T-helper 1 cell treated with Interleukin-12 subunit alpha and Interleukin-12 subunit beta and Interleukin-4 antibody, amounts not matched to agents 30 μg/mL and 1 μg/mL, for 36 hours (primary cell): ENCODE results near the gene CUL4A.

Source experiments
- H3K27ac Mint-ChIP-seq: one replicate; pipeline ENCODE4 v1.8.0; 2021; ENCODE audit warnings: mild to moderate bottlenecking, mixed read lengths
- H3K27me3 Mint-ChIP-seq: one replicate; pipeline ENCODE4 v1.8.0; 2021; ENCODE audit warnings: low read depth, mixed read lengths
- H3K36me3 Mint-ChIP-seq: one replicate; pipeline ENCODE4 v1.8.0; 2021; ENCODE audit warnings: low read depth, mixed read lengths
- H3K4me1 Mint-ChIP-seq: one replicate; pipeline ENCODE4 v1.8.0; 2021; ENCODE audit warnings: low read depth, mixed read lengths
- H3K4me3 Mint-ChIP-seq: one replicate; pipeline ENCODE4 v1.8.0; 2021; ENCODE audit warnings: mild to moderate bottlenecking, moderate library complexity, mixed read lengths
- H3K9me3 Mint-ChIP-seq: one replicate; pipeline ENCODE4 v1.8.0; 2021; ENCODE audit warnings: mixed read lengths

The CUL4A gene

DNA sequence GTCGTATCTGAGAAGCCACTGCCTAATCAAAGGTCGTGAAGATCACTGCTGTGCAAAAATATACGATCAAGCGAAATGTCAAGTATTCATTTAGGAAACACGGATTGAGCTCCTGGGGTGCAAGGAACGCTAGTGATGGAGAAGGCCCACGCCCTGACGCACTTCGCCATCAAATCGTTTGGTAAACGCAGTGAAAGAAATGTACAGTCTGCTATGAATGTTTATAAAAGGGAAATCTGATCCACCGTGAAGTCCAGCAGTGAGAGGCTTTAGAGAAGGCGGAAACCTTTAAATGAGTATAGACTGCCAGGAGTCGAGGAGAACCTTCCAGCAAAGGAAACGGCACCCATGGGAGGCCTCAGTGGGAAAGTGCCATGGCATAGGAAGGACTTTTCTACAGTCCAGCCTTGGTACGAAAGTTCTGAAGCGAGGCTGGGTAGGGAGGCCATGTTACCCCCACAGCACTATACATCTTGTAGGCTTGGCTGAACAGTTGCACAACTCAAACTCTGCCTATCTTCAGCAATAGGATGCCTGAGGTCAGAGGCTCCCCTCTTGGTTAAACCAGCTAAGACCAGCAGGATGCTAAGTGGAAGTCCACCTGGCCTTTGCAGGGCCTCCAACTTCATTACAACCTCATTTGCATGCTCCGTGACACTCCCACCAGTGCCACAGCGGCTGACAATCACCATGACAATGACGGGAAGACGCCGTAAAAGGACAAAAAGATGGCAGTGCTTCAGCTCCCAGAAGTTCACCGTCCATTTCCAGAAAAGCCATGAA is 21.3 kb upstream of the CUL4A start:
- Mint-ChIP-seq H3K36me3 (peaks cover 54% of the 10 kb centered on the region), H3K4me3 (no peak overlapping the region), H3K27me3 (no peaks in the 10 kb centered on the region), H3K4me1 (peaks cover 37% of the 10 kb centered on the region), H3K27ac (no peak overlapping the region), H3K9me3 (no peaks in the 10 kb centered on the region)

DNA sequence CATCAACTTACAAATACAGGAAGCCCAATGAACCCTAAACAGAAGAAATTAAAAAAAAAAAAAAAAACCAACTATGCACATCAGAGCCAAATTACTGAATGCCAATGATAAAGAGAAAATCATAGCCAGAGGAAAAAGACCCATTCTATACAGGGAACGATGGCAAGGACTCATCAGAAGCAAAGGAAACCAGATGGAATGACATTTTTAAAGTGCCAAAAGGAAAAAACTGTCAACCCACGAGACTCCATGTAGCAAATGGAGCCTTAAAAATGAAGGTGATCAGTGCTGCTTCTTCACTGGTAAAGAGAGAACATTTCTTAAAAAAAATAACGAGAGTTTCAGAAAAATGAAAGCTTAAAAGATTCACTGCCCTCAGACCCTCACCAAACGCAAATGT is 19.2 kb upstream of the CUL4A start:
- H3K36me3 Mint-ChIP-seq, result peaks cover 56% of the 10 kb centered on the region
- no peaks in the 10 kb centered on the region for H3K9me3 Mint-ChIP-seq
- no peak overlapping the region for H3K4me3 Mint-ChIP-seq

DNA sequence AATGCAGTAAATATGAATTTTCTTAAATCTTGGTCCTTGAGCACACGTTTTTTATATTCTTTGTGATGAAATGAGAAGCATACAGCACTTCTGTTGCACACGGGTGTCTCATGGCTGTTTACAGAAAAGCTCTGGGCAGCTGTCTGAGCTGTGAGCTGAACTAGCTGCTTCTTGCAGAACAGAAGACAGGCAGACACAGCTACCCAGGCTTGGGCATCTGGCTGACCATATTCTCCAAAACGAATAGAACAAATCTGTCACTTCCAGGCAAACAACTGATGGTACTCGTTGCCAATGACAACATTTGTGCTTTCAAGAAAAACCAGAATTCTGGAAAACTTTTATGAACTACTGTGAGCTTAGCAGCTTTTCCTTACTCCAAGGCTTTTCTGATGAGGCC is 17.1 kb upstream of the CUL4A start:
- no peak overlapping the region for H3K4me3 Mint-ChIP-seq
- peaks cover 15% of the 10 kb centered on the region for H3K4me1 Mint-ChIP-seq
- no peaks in the 10 kb centered on the region for H3K9me3 Mint-ChIP-seq
- peaks cover 62% of the 10 kb centered on the region for H3K36me3 Mint-ChIP-seq
- H3K27me3 Mint-ChIP-seq, result no peaks in the 10 kb centered on the region
- H3K27ac Mint-ChIP-seq, result no peak overlapping the region

More for the DNA sequence above, 19.2 kb upstream of the CUL4A start:
- no peaks in the 10 kb centered on the region for H3K27me3 Mint-ChIP-seq
- H3K27ac Mint-ChIP-seq, result no peak overlapping the region
- peaks cover 29% of the 10 kb centered on the region for H3K4me1 Mint-ChIP-seq

DNA sequence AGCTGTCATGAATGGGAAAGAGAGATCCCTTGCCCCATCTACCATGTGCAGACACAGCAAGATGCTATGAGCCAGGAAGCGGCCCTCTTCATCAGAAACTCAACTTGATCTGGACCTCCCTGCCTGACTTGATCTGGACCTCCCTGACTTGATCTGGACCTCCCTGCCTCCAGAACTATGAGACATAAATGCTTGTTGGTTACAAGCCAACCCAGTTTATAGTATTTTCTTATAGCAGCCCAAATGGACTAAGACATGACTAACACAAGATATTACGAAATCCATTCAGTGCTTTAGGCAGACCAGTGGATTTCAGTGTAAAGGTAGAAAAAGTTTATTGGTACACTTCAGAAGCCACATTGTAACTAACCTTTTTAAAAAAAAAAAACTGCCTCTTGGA is 16.5 kb upstream of the CUL4A start:
- Mint-ChIP-seq H3K36me3 (peaks cover 60% of the 10 kb centered on the region), H3K27me3 (no peaks in the 10 kb centered on the region), H3K9me3 (no peaks in the 10 kb centered on the region), H3K4me1 (peaks cover 10% of the 10 kb centered on the region), H3K4me3 (no peak overlapping the region), H3K27ac (no peak overlapping the region)

DNA sequence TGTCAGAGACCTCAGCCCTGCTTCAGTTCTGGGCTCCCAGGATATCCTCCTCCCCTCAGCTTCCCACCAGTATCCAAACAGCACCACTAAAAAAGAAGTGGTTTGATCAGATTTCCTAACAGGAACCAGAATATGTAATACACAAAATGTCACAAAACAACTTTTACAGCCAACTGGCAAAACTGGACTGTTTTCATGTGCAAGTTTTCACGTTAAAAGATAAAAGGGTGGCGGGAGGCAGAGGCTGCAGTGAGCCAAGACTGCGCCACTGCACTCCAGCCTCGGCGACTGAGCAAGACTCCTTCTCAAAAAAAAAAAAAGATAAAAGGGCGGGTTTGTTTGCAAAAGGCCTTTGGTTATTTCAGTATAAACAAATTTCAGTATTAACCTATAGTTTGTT is 14.1 kb upstream of the CUL4A start:
- Mint-ChIP-seq H3K9me3 (no peaks in the 10 kb centered on the region), H3K27me3 (no peaks in the 10 kb centered on the region), H3K4me3 (no peak overlapping the region), H3K27ac (no peak overlapping the region), H3K36me3 (peaks cover 50% of the 10 kb centered on the region), H3K4me1 (peaks cover 1% of the 10 kb centered on the region)

DNA sequence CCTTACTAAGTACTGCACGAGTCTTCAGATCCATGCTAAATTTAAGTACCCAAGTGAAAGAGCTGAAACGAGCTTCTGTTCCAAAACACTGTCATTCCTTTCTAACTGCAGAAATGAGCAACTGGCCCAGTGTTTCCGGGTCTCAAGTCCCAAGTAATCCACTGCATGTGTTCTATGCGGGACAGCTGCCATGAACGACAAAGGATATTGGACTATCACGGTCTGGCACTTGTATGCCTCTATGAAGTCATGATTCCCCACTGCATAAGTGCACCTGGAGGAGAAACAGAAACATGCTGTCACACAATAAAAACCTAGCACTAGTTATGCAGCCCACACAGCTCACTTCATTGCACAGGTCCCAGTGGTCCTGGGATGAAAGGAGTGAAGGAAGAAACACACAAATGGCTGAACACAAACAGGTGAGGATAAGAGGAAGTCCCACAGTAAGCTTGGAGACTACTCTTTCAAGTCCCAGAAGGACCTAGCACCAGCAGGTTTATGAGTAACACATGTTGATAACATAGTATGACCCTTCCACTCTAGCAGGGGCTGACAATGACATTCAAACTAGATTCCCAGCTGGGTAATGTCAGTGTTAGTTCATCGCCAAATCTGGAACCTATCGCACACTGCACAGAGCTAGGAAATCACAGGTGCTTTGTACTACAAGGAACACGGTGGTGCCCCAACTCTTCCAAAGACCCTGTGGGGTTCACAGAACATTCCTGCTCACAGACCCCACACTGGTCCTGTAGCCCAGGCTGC is 12.3 kb upstream of the CUL4A start:
- Mint-ChIP-seq H3K4me3 (no peak overlapping the region), H3K36me3 (peaks cover 48% of the 10 kb centered on the region)

DNA sequence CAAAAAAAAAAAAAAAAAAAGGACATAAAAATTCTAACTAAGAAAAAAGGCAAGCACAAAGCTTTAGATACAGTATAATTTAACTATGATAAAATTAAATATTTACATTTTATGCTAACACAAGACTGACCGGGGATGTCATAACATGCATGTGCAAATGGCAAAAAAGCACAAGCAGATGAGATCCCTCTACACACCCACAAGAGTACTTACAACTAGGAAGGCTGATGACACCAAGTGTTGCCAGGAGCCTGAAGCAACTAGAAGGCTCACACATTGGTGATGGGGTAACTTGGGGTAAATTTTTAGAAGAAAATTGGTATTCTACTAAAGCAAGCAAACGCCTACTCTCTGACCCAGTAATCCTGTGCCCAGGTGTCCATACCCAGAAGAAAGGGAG is 7.6 kb upstream of the CUL4A start:
- Mint-ChIP-seq H3K4me3 (no peak overlapping the region), H3K4me1 (peaks cover 34% of the 10 kb centered on the region), H3K36me3 (peaks cover 36% of the 10 kb centered on the region), H3K27me3 (no peaks in the 10 kb centered on the region), H3K9me3 (no peaks in the 10 kb centered on the region), H3K27ac (no peak overlapping the region)

More for the DNA sequence above, 12.3 kb upstream of the CUL4A start:
- Mint-ChIP-seq H3K4me1 (peaks cover 5% of the 10 kb centered on the region), H3K27ac (no peak overlapping the region), H3K27me3 (no peaks in the 10 kb centered on the region), H3K9me3 (no peaks in the 10 kb centered on the region)

DNA sequence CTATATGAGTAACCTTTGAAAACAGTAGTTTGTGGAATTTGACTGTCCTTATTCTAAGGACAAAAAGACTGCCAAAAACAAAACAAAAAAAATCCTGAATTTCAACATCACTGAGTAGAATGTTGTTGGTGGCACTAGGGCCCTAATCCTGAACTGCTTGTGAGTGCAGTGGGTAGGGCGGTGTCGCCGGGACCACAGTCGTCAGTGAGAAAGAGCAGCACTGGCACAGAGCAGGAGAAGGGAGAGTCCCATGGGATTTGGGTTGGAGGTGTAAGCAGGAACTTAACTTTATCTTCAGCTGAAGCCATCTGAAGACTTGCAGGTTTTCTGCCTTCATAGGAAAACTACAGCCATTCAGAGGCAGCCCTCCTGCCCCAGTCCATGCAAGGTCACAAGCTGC is 6.5 kb upstream of the CUL4A start:
- H3K4me1 Mint-ChIP-seq, result peaks cover 42% of the 10 kb centered on the region
- no peak overlapping the region for H3K4me3 Mint-ChIP-seq
- H3K27me3 Mint-ChIP-seq, result no peaks in the 10 kb centered on the region

DNA sequence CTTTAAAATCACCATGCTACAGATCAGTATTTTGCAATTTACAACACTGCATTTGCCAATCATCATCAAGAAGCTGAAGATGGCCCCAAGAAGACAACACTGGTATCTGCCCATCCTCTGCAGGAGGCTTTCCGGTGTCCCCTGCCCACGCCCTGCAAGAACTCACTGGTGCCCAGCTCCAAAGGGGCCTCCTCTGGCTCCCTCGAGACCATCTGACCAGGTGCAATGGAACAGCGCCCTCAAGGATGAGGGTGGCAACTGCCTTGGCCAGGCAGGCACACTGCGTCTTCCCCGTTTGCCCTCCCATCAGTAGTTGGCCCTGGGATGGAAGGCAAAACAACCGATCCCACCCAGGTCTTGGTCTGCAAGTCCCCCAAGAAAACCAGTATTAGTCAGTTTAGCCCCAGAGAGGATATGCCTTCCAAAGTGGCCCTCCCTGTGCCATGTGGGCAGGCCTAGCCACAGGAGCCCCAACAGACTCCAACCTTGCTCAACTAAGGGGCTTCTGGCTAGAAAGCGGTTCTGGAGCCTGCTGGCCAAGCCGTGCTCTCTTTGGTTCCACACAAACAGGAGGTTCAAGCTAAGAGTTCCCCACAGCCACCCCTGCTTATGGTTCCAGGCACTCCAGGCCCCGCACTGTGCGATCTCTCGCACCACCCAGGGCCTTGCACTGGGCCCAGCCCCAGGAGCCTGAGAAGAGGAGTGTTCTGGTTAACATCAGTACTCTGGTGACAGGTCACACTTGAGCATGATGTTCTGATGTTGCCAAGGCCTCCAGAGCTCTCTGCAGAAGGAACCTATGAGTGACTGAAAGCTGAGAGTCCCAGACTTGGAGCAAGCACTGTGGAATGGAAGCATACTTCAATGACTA is 5.7 kb upstream of the CUL4A start:
- H3K4me1 Mint-ChIP-seq, result peaks cover 40% of the 10 kb centered on the region
- H3K27me3 Mint-ChIP-seq, result no peaks in the 10 kb centered on the region
- no peaks in the 10 kb centered on the region for H3K9me3 Mint-ChIP-seq
- peaks cover 35% of the 10 kb centered on the region for H3K36me3 Mint-ChIP-seq
- H3K27ac Mint-ChIP-seq, result no peak overlapping the region
- no peak overlapping the region for H3K4me3 Mint-ChIP-seq

More for the DNA sequence above, 6.5 kb upstream of the CUL4A start:
- H3K36me3 Mint-ChIP-seq, result peaks cover 36% of the 10 kb centered on the region
- peak overlapping the region; percentile 37 for H3K27ac Mint-ChIP-seq
- H3K9me3 Mint-ChIP-seq, result no peaks in the 10 kb centered on the region

DNA sequence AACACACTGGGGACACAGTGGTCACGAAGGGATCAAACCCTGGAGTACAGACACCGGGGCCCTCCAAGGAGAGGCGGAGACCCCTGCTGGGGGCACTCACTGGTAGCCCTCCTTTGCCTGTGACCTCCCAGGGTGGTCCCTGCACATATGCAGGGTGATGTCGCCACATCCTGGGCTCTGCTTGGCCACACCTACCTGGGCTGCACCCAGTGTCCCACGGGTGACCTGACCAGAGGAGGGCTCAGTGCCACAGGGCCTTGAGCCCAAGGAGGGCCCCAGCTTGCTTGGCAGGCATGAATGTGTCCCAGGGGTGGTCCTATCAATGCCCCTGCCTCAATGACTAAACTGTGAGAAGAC is 5.1 kb upstream of the CUL4A start:
- Mint-ChIP-seq H3K36me3 (peaks cover 30% of the 10 kb centered on the region), H3K4me1 (peaks cover 40% of the 10 kb centered on the region), H3K4me3 (no peak overlapping the region), H3K9me3 (no peaks in the 10 kb centered on the region), H3K27ac (no peak overlapping the region), H3K27me3 (no peaks in the 10 kb centered on the region)

DNA sequence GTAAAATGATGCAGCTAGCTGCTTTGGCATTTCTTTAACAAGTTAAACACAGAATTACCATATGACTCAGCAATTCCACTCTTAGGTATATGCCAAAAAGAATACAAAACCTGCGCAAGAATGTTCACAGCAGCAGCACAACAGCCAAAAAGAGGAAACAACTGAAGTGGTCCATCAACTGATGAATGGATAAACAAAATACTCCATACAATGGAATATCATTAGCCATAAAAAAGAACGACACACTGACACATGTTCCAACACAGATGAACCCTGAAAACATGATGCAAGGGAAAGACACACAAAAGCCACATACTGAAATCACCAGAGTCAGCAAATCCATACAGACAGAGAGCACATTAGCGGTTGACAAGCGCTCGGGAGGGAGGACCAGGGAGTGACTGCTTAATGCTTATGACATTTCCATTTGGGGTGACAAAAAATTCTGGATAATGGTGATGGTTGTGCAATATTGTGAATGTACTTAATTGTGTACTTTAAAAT is 3.9 kb upstream of the CUL4A start:
- H3K4me3 Mint-ChIP-seq, result peak overlapping the region; percentile 11
- H3K27ac Mint-ChIP-seq, result peak overlapping the region; percentile 23
- no peaks in the 10 kb centered on the region for H3K9me3 Mint-ChIP-seq
- peaks cover 42% of the 10 kb centered on the region for H3K4me1 Mint-ChIP-seq
- no peaks in the 10 kb centered on the region for H3K27me3 Mint-ChIP-seq
- peaks cover 28% of the 10 kb centered on the region for H3K36me3 Mint-ChIP-seq

DNA sequence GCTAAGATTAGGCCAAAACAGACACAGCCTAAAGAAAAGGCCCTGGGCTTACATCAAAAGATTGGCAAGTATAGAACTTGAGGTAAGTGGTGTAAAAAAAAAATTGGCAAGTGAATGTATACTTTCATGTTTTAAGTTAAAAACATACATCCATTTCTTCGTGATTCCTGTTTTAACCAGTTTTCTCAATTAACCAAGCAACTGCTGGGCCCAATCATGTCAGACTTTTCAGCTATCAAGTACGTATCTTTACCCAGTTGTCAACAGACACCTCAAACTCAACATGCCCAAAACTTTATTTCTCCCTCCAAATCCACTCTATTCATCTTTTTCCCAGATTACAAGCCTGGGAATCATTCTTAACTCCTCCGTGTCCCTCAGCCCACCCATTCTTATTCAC is 2.0 kb upstream of the CUL4A start:
- Mint-ChIP-seq H3K36me3 (peaks cover 42% of the 10 kb centered on the region), H3K4me3 (peak overlapping the region; percentile 95), H3K27ac (peak overlapping the region; percentile 92), H3K27me3 (no peaks in the 10 kb centered on the region), H3K9me3 (no peaks in the 10 kb centered on the region), H3K4me1 (peaks cover 52% of the 10 kb centered on the region)

DNA sequence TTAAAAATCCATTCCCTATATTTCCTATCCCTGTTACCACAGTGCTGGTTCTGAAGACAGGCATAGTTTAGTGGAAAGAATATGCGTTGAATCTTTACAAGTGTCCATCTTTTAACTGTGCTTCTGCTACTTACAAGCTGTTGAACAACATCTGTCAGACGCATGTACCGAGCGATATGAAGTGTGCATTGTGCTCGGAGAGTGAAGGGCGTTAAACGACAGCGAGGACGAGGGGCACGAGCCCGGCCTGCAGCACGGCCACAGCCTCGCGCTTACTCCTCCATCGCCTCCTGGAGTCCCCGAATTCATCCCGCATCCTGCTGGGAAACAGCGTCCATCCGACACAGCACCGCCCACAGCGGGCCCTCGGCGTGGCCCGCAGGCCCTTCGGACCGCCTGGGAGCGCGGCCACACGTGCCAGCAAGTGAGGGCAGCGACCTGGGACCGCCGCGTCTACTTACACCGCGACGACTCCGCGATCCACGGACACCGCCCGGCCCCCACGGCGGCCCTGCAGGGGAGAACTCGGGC is 1.5 kb upstream of the CUL4A start:
- H3K36me3 Mint-ChIP-seq, result peaks cover 40% of the 10 kb centered on the region
- H3K27ac Mint-ChIP-seq, result peak overlapping the region; percentile 92
- no peaks in the 10 kb centered on the region for H3K9me3 Mint-ChIP-seq
- no peaks in the 10 kb centered on the region for H3K27me3 Mint-ChIP-seq
- H3K4me1 Mint-ChIP-seq, result peaks cover 47% of the 10 kb centered on the region
- H3K4me3 Mint-ChIP-seq, result peak overlapping the region; percentile 95
